NCI-H2107 (cell line): Measurements from ENCODE around the gene GABRR3.
"Not testable (repeated sequence)": the region's sequence is repeated elsewhere in the genome, so short reads cannot be mapped to it uniquely, and the experiment has no call there.

Experiments used
- DNase-seq: peaks from one replicate; lab custom pipeline; 2025; lab: John Stamatoyannopoulos, UW

The GABRR3 gene

DNA sequence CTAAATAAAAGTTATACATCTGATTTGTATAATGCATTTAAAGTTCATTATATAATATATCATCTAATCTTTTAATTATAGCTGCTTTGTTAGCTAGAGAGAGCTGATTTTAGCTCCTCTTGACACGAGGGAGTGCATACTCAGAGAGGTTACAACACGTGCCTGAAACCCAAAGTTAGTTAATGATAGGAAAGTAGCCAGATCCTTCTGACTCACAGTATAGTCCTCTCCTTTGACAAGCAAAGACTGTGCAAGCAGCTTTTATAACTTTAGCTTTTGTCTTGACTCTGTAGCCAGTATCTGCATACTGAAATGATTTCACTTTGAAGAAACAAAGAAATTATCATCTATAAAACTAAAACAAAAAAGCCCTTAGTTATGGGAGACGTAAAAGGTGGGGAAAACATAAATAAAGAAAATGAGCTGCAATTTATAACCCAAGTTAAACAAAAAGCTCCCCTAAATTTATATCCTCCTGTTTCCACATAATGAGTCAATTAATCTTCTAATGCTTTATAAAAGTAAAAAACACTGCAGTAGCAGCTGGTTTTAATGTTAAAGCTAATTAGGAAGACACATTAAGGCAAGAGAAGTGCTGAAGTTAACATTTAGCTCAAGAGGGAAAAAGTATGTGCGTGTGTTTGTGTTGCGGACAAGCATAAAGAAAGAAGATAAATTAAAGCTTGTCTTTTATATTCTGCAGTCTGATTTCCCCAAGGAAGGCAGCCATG is 13.1 kb downstream of the GABRR3 start:
- no peak for DNase-seq

- DNase-seq: no peak
Measured at GRCh38 chr3:98020412-98020811, 14.7 kb downstream of the GABRR3 start.

GRCh38 chr3:98018301-98018700 is 16.8 kb downstream of the GABRR3 start:
- no peak for DNase-seq

- no peak for DNase-seq
Measured at GRCh38 chr3:98014268-98014585, 20.9 kb downstream of the GABRR3 start.

DNA sequence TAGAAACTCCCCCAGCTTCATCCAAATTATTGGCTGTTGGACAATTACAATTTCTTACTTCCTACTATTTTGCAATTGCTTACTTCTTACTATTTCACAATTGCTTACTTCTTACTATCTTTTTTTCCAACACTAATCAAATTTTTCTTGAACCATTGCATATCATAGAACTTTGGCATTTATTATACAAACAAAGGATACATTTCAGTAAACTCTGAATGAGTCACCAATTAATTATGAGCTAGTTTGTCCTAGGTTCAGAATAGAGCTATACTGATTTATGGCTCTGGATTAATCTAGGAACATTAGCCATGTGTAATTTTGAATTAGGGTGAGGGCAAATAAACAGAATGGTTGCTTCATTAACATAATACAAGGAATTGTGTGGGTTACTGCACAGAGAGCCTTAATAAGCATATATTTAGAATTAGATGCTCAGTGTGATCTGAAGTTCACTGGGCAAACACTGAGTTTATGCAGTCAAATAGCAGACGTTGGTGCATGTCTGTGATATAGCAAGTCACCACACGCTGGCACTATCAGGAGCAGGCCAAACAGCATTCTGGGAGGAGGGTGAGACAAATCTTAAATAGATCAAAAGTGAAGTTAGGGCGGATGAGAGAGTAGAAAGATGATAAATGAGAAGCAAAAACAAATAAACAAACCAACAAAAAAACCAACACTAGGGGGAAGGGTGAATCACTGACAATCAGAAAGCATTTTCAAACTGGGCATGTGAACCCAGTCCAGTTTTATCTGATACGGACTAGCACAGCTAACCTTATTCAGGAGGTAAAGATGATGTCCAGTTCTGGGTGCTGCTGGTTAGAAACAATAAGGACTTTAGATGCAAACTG is 21.5 kb downstream of the GABRR3 start:
- DNase-seq: no peak

- no peak for DNase-seq
Measured at GRCh38 chr3:98012979-98013378, 22.1 kb downstream of the GABRR3 start.

- not testable (repeated sequence) for DNase-seq
Measured at GRCh38 chr3:98010883-98011449, 24.1 kb downstream of the GABRR3 start.

DNA sequence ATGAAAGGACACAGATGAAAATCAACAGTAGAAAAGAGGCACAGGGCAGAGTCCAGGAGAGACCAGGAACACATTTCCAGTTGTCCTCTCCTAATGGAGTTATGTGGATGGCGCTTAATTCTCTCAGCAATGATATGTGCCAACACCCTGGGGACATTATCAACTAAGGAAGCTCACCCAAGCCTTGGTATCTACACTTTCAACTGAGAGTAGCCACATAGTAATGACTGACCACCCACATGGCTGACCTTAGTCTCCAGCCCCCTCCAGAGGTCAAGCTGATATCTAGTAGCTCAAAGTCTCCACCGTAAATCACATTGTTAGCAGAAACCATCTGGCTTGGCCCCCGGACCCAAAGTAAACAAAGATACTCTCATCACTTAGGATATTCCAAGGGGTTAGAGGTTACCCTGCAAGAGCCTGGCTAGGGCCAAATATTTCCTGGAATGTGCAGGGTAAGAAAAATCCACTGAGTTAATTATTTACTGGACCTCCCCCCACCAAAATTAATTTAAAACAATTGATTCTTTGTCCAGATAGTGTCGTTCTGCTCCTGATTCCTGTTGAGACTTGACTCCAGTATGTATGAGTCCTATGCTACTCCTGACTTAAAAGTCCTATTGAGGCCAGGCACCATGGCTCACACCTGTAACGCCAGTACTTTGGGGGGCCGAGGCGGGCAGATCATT is 24.8 kb downstream of the GABRR3 start:
- DNase-seq: no peak

DNA sequence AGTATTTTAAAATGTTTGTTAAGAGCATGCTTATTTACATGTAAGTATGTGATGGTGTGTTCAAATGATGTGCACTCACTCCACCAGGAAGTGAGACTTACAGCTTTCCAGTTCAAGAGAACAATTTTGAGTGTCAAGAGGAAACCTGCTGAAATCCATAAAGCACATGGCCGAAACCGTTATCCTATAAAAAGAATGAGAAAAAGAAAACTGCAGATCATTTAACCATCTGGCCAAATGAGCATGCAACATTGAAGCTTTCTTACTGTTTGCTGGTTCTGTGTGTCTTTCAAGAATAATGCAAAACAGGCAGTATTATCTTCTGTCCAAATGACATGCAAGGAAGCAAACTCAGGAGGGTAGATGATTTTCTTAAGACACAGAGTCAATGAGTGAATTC is 26.3 kb downstream of the GABRR3 start:
- no peak for DNase-seq

DNA sequence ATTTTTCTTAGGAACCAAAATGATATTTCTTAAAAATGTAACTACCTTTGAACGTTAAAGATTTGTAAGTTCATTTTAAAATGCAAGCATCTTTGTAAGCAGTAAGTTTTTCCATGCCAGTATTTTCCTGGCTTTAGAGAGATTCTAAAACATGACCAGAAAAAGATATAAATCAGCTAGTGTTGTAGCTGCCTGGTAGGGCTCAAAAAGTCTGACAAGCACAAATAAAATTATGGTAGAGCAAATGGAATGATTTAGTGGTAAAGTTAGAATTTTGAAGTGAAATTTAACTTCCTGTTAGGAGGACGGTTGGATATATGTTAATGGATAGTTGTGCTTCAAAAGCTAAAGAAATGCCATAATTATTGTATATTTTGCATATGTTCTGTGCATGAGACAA is 29.7 kb downstream of the GABRR3 start:
- DNase-seq: no peak

GRCh38 chr3:98004721-98005120 is 30.4 kb downstream of the GABRR3 start:
- DNase-seq: no peak

- no peak for DNase-seq
Measured at GRCh38 chr3:98003306-98003969, 31.7 kb downstream of the GABRR3 start.

DNA sequence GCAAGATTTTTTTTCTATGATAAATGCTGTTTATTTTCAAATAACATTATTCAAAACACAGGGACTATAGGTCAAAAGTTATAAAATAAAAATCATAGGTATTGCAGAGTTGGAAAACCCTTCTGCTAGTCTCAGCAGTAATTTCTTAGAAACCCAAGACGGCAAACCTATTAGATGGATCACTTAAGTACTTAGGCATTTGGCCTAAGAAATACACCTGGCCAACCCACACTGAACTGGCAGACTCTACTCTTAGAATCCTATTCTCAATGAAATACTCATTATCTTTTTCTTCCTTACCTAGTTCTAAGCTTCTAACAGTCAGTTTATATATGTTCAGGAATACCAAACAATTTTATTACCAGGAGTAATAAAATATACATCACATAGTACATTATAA is 32.4 kb downstream of the GABRR3 start:
- DNase-seq: no peak

DNA sequence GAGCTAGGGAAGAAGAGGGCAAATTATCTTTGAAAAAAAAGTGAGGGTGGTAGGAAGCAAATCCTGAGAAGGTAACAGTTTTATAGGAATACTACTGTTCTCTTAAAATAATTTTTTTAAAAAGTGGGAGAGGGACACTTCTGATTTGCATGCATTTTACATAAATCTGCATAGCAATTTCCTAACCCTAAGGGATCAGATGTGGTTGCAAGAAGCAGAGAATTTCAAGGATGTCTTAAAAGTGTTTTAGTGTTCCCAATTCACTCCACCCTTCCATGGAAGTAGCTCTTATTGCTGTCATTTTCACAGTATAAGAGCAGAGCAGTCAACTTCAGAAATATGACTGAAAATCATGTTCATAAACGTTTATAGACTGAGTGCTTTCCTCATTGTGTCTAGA is 35.1 kb downstream of the GABRR3 start:
- DNase-seq: no peak

- no peak for DNase-seq
Measured at GRCh38 chr3:97999103-97999502, 36.0 kb downstream of the GABRR3 start.

GRCh38 chr3:97996988-97997387 is 38.1 kb downstream of the GABRR3 start:
- no peak for DNase-seq

DNA sequence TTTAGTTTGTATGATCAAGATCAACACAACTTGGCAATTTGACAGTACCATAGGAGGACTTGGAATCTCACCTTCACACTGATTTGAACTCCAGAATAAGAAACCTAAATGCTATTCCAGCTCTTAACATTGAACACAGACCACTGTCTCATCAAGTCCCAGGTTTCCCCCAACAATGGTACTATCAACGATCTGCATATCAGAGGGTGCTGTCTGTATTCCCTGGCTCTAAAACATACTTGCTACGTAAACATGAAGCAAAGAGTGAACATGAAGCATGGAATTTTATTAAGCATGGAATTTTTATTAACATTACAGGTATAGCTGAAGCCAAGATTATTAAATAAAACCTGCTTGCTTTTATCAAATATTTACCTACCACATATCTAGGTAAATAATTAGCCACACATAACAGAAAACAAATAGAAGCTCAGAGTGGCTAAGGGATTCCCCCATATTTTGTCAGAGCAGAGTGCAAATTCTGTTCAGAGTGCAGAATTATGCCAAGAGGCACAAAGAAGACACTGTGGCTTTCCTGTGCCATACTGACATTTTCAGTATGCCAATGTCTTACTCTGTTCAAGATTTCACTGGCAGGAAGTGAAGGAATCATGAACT is 40.7 kb downstream of the GABRR3 start:
- no peak for DNase-seq

DNA sequence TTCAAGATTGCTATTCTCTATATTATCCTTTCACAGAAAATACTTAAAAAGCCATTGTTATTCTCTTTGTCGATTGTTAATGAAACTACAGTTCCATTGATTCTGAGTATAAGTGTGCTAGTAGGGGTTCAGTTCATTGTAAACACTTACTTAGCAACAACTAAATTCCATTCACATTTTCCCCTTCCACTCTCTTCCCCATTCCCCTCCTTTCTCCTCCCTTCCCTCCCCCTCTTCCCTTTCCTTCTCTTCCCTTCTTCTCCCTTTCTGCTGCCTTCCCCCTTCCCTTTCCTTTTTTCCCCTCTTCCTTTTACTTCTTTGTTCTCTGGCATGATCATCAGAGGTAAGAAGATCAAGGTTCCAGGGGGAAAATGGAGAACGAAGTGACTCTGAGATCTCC is 41.6 kb downstream of the GABRR3 start:
- DNase-seq: no peak

DNA sequence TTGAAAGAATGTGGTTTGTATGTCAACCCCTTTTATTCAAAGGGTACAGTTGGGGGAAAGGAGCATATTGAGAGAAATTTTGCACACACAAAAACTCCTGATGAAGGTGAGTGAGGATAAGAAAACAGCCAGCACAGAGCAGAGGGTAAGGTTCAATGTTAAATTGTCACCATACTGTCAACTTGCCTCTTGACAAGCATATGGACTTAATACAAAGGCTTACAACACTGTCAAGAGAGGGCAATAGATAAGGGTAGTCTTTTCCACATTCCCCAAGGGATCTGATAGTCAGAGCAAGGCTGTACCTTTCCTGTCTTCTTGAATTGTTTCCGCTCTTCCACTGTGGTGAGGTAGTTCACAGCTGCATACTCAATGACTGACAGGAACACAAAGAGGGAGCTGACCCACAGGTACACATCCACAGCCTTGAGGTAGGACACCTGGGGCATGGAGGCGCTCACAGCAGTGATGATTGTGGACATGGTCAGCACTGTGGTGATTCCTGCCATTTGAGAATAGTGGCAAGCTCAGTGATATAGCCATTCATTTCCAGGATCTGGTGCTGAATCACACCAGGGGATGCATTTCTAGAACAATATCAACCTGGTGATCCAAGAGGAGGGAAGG is 42.5 kb downstream of the GABRR3 start:
- DNase-seq: no peak

DNA sequence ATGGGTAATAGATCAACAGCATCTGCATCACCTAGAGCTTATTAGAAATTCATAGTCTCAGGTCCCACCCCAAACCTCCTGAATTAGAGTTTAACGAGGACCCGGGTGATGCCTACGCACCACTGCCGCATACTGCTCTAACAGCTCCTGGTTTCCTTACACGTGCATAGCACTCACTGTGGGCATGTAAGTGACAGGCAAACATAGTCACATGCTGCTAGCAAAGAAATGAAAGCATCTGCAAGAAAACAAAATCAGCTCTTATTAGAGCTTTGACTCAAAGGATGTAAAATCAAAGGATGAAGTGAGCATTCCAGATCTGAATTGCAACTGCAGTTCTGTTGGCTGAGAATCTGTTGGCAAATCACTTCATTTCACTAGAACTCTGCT is 43.8 kb downstream of the GABRR3 start:
- no peak for DNase-seq

GRCh38 chr3:97990624-97991292 is 44.4 kb downstream of the GABRR3 start:
- DNase-seq: no peak
